Measurements from ENCODE around the gene SLC38A1. TPM values are rescaled to one million over a fixed set of nuclear protein-coding genes. Genes with fewer than 3 reads are reported as not detected.

The SLC38A1 gene
- total and polyA plus RNA-seq, 10 donors: 26.9 to 142 (median 92.6) TPM

- 49 to 63% (median 58%) methylated on average over 3 of the region's 3 CpGs for WGBS, 5 donors
- intact Hi-C loops (cut with DNase I; ENCODE audit: low total_unique reads): no loop called here
These were observed 91.8 kb downstream of the SLC38A1 start for GRCh38 chr12:46177025-46177424.

GRCh38 chr12:46174919-46175318 lies 93.9 kb downstream of the SLC38A1 start:
- intact Hi-C loops (cut with DNase I; ENCODE audit: low total_unique reads): no loop called here
- no peaks in the 10 kb centered on the region for H3K9me3 ChIP-seq
- no peak for DNase-seq
- no peaks in the 10 kb centered on the region for H3K36me3 ChIP-seq
- no peak overlapping the region for H3K4me3 ChIP-seq
- H3K27ac ChIP-seq: no peak overlapping the region
- H3K4me1 ChIP-seq: peaks cover 0 to 66% (median 34%) of the 10 kb centered on the region in 6 donors
- no peaks in the 10 kb centered on the region for H3K27me3 ChIP-seq (replicated peaks in 1 of 7)
- TF ChIP-seq POLR2A (IDR thresholded peaks at IDR 0.05): no peak
- no peak for TF ChIP-seq CTCF (IDR thresholded peaks at IDR 0.05 in 8 of 11, conservative IDR thresholded peaks at IDR 0.05 in 3 of 11)
- no peak for TF ChIP-seq POLR2AphosphoS5 (IDR thresholded peaks at IDR 0.05)
- 77 to 84% (median 82%) methylated on average over 8 of the region's 8 CpGs for WGBS, 5 donors

More at GRCh38 chr12:46177025-46177424, 91.8 kb downstream of the SLC38A1 start:
- peaks cover 0 to 86% (median 43%) of the 10 kb centered on the region in 6 donors for H3K4me1 ChIP-seq
- no peaks in the 10 kb centered on the region for H3K36me3 ChIP-seq
- H3K27me3 ChIP-seq (replicated peaks in 1 of 7): no peaks in the 10 kb centered on the region
- H3K4me3 ChIP-seq: no peak overlapping the region
- no peaks in the 10 kb centered on the region for H3K9me3 ChIP-seq
- TF ChIP-seq CTCF (IDR thresholded peaks at IDR 0.05 in 8 of 11, conservative IDR thresholded peaks at IDR 0.05 in 3 of 11) (no peak), POLR2AphosphoS5 (IDR thresholded peaks at IDR 0.05) (no peak), POLR2A (IDR thresholded peaks at IDR 0.05) (no peak)
- peak overlapping the region in 4 of 8 donors; percentile 5 to 57 (median 24) for H3K27ac ChIP-seq
- DNase-seq: no peak

DNA sequence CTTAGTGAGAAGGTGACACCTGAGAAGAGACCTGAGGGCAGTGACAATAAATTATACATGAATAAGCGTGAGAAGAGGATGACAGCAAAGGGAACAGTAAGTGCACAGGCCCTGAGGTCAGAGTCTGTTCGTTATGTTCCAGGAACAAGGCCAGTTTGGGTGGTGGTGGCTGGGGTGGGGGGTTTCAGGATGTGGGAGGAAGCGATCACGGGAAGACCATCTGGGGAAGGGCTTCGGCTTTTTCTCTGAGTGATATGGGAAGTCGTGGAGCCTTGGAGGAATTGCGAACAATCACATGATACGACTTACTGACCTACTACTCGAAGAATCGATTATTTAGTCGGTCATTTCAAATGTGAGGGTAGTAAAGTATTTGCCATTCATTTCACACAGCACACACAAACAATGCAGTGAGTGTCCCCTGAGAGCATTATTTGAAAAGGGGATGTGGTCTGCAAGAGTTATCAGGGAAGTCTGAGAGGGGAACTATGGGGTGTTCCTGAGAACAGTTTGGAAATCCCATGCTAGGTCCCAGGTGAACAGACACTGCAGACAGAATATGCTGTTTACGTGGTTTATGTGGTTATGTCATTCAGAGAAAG lies 94.7 kb downstream of the SLC38A1 start:
- 28 to 48% (median 41%) methylated on average over 12 of the region's 12 CpGs for WGBS, 5 donors
- H3K27ac ChIP-seq: peak overlapping the region in 1 of 8 donors; percentile 34
- TF ChIP-seq POLR2AphosphoS5 (IDR thresholded peaks at IDR 0.05) (no peak), POLR2A (IDR thresholded peaks at IDR 0.05) (no peak), CTCF (IDR thresholded peaks at IDR 0.05 in 8 of 11, conservative IDR thresholded peaks at IDR 0.05 in 3 of 11) (no peak)

GRCh38 chr12:46168426-46168825 lies 100.4 kb downstream of the SLC38A1 start:
- H3K4me1 ChIP-seq: peaks cover 0 to 4% (median 0%) of the 10 kb centered on the region in 6 donors
- DNase-seq: no peak
- intact Hi-C loops (cut with DNase I; ENCODE audit: low total_unique reads): no loop called here
- no peak for TF ChIP-seq CTCF (IDR thresholded peaks at IDR 0.05 in 8 of 11, conservative IDR thresholded peaks at IDR 0.05 in 3 of 11)
- TF ChIP-seq POLR2A (IDR thresholded peaks at IDR 0.05): no peak
- no peak for TF ChIP-seq POLR2AphosphoS5 (IDR thresholded peaks at IDR 0.05)
- no peak overlapping the region for H3K27ac ChIP-seq
- H3K36me3 ChIP-seq: no peaks in the 10 kb centered on the region
- H3K4me3 ChIP-seq: no peak overlapping the region
- H3K27me3 ChIP-seq (replicated peaks in 1 of 7): no peaks in the 10 kb centered on the region
- peaks cover 0 to 9% (median 0%) of the 10 kb centered on the region in 8 donors for H3K9me3 ChIP-seq

More for the DNA sequence above, 94.7 kb downstream of the SLC38A1 start:
- no peak for DNase-seq
- Histone ChIP-seq H3K36me3 (no peaks in the 10 kb centered on the region), H3K4me1 (peaks cover 0 to 59% (median 30%) of the 10 kb centered on the region in 6 donors), H3K9me3 (no peaks in the 10 kb centered on the region), H3K27me3 (replicated peaks in 1 of 7) (no peaks in the 10 kb centered on the region), H3K4me3 (no peak overlapping the region)
- intact Hi-C loops (cut with DNase I; ENCODE audit: low total_unique reads): no loop called here
